Stimulated activated CD4-positive, alpha-beta T cell treated with anti-CD3 and anti-CD28 coated beads, Interleukin-15, amount 100 ng/mL, for 48 hours (primary cell): ENCODE results near the gene FAM217A.
"Not testable (repeated sequence)": the region's sequence is repeated elsewhere in the genome, so short reads cannot be mapped to it uniquely, and the experiment has no call there.

Experiments
- DNase-seq, 2 donors: peaks; one replicate each; pipeline ENCODE4 v3.0.0-alpha.2; 2020; ENCODE audit warnings: low read depth in 2 of 2

FAM217A gene, protein sequence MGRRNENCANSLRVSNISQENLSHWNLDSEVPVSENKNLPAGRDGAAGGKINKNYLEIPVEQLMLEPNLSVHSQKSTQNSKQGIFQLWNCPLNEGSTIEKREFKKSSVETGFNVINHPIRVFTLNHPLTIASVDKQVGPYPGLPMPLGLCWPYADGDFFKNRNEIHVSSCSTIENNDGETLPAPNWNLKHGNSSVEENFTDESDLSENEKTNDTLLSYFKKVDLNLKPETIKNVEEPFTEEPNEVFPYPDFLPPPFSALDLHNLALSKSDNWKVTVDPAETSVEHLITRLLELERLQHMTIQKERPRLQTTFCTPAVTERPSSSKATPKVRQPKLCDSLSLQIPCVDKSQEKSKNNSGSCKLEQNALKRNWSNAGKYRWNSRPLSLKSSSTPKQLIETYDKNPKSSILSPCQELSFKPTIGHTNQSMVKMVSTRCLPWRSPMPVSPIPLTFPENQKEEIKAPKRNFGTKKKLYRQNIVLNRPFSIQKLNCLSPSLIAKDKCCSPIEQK

DNA sequence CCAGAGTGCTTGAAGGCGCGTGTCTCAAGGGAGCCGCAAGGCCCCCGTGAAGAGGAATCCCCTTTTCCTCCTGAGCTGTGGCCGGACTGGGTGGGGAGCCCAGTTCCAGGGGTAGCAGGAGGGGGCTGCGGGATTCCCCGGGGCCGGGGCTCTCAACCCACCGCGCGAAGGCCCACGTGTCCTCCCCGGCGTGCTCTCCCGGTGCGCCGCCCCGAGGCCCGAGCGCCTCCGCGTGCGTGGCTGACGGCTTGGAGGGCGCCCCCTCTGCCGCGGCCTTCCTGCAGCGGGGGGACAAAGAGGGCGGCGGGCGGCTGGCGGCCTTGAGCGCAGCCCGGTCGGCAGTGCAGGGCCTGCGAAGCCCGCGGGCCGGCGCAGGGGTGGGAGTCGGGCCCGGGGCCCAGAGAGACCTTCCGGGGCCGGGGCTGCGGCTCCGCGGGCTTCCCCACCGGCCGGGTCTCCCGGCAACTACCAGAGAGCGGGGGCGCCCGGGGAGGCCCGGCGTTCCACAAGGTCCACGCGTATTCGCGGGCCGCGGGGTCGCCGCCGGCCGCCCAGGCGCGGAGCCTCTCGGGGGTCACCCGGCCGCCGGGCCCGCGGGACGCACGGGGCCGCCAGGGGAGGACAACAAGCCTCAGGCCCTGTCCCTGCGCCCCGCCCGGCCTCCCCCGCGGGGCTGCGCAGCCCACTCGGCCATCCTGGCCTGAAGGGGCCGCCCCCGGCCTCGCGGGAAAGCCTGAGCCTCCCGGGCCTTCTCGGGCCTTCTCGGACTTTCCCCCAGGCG, at the start of gene FAM217A:
Gene FAM217A (minus strand): TSS at position 447 of the 781 bp plus-strand sequence. CDS start 1,723 bp downstream, outside the sequence.
- no peak for DNase-seq

DNA sequence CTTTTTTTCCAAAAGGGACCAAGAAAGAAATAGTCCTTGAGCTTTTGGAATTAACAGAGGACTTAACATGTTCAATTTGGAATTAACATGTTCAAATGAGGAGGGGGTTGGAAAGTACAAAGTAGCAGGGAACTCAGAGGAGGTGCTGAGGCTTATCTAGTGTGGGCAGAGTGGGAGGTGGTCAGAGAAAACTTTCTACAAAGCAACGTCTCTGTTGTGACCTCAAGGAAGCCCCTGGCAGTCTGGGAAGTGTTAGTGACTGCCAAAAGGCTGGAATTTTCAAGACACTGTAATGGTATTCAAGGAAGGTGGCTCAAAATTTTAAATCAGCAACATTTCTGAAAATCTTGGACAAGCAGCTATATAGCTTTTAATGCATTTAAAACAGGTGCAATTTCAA, 49.1 kb upstream of the FAM217A start:
- no peak for DNase-seq

DNA sequence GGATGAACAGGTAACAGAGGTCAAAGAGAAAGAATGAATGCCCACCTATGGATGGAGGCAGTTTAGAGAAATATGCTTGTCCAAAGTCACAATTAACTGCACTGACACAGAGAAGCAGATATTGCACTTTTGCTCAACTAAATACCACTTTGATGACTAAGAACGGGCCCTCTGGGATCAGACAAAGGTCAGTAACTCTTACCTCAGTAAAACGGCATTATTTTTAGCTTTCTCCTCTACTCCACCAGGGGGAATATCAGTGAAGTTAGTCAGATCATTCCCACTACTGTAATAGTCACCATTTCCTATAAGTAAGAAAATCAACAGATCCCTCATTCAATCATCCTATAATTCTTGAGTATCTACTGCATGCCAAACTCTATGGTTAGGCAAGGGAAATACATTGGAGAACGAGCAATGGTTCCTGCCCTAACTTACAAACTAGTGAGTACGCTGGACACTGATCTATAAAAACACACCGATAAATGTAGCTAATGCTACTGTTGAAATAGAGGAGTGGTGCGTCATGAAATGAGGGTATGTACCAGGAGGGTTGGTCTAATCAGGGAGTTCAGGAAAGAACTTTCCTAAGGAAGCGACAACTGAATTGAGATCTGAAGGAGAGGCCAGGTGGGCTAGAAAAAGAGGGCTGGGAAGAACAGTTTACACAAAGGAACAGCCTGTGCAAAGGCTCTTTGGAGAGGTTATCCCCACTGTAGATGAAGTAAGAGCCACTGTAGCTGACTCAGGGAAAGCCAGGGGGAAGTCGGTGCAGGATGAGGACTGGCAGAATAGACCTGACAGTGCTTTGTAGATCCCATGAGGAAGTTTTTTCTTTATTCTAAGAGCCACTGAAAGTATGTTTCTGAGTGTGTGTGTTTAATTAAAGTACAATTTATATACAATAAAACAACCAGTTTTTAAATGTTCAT, 47.3 kb upstream of the FAM217A start:
- DNase-seq: no peak

DNA sequence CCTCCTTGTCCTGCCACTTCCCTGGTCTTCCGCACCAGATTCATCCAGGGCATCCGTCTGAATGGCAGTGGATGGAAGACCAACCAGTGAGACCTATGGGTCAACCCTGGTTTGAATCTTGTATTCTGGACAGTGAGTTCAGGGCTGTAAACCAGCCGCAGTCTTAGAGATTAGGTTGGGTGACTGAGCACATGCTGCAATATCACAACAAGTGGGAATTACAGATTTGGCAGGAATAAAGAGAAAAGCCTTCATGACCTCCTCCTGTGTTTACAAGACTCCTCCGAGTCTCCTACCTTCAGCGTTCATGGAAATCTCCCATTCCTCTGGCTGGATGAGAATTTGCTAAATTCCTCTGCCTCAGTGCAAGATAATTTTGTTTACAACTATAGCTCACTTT, 46.6 kb upstream of the FAM217A start:
- no peak for DNase-seq

DNA sequence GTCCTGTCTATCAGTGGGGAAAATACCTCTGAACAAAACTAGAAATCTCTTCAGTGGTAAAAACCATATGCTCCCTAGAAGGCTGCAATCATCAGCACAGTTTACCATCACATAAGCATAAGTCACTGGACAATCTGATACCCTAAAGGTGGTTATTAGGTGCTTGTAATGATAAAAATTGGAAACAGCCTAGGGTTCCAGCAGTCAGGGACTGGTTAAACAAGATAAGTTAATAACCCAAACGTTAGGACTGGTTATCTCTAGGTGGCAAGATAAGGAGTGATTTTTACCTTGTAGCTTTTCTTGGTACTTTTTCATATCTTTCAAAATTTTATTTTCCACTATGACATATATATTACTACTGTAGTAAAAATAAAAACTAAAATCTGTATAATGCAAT, 45.4 kb upstream of the FAM217A start:
- no peak for DNase-seq

DNA sequence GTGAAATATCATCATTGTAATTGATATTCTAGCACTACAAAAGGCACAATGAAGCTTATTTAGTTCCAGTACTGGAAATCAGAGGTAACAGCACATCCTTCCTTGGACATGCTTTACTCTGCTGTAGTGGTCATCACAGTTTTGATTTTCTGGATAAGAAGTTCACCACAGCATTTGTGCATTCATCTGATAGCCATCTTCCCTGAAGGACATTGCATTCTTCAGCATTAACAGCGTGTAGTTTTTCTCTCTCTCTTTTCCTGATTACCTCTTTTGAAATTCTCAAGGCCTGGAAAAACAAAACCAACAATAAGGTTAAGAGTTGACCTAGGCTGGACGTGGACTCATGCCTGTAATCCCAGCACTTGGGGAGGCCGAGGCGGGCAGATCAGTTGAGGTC, 36.8 kb upstream of the FAM217A start:
- DNase-seq: no peak

DNA sequence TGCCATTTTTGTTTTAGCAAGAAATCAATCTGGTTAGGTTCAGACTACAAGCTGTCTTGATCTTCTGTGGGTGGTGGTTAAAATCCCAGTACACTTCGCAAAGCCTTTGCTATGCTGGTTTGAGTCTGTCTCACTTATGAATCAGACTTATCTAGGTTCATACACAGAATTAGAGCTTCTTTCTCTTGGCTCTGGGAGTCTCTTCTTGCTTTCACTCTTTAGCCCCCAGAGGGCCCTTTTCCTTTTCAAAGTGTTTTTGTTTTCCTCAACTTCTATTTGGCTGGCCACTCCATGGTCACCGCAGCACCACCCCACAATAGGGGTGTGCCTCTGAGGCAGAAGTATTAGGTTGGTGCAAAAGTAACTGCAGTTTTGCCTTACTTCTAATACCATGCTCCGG, 35.2 kb upstream of the FAM217A start:
- DNase-seq: no peak

DNA sequence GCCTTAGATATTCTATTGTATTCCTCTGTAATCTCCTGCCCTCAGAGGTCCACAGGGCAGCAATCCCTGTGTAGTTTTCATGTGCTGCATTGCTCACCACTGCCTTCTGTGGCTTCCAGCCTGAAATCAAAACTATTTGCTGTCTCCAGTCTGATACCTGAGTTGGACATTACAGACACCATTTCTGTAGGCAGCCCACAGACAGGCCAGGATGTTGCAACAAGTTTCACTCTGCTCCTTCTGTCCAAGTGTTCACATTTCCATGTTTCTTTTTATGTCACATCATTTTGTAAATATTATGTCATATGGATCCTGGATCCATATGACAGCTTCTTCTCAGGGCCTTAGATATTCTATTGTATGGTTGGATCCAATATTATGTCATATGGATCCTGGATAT, 34.7 kb upstream of the FAM217A start:
- no peak for DNase-seq

DNA sequence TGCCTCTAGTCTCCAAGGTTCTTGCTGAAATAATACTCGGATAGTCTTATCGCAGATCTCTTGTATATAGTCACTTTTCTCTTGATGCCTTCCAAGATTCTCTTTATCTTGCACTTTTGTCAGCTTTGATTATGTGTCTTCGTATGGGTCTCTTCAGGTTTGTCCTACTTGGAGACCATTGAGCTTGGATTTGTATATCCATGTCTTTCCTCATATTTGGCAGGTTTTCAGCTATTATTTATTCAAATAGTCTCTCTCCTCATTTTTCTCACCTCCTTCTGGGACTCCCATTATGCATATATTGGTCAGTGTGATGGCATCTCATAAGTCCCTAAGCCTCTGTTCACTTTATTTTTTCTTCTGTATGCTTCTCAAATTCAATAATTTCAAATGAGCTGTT, 33.4 kb upstream of the FAM217A start:
- DNase-seq: no peak

DNA sequence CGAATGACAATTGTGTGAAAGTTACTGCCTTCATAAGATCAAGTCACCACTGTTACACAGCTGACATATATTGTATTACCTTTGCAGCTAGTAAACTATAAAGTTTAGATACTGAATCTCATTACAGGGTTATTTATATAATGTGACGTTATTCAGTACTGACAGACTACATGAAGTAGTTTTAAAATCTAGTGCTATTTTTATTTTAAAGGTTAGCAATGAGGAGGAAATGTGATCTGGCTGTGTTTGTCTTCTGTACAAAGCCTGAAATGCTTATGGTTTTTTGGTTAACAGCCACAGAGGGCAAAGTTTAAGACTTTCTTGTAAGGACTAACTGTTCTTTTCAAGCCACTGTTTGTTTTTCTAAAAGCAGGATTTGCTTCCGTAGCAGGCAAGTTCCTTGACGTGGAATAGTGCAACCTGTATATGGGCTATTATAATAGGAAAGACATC, 30.5 kb upstream of the FAM217A start:
- not testable (repeated sequence) for DNase-seq

DNA sequence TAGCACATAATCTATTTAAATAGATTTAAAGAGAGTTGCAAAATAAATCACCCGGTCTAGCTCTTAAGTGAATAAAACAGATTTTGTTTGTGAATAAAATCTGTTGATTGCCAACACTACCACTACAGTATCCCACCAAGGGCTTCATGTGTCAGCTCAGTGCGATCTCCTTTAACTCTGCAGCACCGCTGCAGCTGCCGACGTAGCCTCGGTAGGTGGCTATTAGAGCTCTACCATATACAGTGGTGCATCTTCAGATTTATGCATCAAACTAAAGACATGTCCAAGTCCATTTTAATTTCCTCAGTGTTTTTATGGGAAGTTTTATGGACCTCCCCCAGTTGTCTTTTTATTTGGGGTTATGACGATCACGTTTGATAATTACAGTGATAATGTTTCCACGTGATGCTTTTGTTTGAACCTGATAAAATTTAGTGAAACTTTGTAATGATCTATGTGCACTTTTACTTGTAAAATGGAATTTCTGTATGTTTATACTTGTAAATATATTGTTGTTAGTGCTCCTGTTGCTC, 29.7 kb upstream of the FAM217A start:
- DNase-seq: no peak

DNA sequence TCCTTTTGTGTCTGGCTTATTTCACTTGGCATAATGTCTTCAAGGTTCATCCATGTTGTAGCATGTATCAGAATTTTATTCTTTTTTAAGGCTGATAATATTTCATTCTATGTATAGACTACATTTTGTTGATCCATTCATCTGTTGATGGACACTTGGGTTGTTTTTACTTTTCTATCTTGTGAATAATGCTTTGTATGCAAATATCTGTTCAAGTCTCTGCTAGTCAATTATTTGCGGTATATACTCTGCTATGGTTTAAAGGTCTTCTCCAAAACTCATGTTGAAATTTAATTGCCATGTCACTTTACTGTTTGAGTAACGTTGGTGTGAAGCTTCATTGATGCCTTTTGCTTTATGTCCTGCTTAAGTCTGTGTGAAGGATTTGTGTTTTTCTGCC, 28.9 kb upstream of the FAM217A start:
- DNase-seq: no peak

DNA sequence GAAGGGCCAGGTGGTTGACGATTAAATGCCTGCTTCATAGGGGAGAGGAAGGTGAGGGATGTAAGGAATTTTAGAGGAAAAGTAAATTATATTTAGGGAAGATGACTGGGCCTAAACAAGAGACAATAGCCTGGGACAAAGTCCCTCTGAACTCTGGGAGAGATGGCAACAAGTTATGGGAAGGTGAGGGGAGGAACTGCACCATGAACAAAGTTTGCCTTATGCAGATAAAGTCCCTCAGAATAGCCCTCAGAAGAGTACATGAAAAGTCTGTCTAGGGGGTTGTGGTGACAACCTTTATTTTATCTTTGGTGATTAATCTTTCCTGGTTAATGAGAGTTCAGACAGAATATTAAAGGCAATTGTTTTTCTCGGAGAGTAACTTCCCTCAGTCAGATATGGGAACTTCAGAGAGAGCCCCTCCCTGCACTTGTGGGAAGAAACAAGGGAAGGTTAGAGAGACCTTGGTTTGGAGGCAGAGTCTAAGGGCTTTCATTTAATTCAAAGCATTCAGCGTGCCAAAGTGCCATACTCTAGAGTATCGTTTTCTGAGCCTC, 27.1 kb upstream of the FAM217A start:
- no peak for DNase-seq

DNA sequence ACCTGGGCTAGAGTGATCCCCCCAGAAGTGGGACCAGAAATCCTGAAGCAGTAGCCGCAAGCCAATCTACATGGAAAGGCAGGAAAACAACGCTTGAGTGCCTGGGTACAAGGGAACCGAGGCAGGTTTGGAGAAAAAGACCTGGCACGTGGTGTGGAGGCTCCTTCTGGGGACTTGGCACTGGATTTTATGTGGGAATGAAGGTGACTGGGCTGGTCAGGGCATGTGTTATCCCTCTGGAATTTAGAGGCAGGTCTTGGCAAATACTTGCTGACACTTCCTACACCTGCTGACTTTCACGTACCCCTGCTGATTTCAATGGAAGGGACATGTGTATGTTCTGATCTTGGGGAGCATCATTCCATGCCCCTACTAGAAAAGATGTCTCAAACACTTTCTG, 25.0 kb upstream of the FAM217A start:
- DNase-seq: no peak

DNA sequence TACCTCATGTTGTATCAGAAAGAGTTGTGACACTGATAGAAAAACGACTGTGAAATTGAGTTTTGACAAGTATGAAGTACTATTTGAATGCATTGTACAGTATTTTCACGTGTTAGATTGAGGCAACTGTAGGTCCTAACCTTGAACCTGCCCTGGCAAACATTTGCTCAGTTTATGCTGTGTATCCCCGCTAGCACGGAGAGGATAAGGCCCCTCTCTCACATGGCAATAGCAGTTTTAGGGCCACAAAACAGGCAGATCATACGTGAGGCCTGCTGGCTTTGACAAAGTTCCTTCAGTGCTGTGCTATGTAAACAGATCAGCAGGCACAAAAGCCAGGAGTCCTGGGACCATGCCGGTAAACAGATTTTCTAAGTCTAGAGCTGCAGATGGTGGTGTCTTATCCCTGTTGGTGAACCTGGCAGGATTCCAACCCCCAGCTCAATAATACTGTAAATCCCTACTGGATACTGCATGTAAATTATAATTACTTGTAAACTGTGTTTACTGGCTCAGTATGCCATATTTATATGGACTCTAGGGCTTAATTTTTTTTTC, 23.8 kb upstream of the FAM217A start:
- no peak for DNase-seq

DNA sequence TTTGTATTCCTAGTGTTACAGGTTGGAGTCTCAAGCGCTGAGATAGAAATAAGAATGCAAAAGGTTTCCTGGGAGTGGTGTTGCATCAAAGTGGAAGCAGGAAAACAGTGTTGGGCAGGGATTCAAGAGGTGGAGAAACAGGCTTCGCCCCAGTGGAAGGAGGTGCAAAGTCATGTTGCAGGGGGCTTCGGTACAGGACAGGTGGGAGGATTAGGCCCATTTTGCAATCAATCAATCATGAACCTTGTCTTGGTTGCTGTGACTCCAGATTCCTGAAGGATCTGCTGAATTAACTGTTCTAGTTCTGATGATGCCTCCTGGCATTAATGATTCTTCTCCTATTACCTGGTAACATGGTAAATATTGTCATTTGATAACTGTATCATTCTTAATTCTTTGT, 22.4 kb upstream of the FAM217A start:
- no peak for DNase-seq

DNA sequence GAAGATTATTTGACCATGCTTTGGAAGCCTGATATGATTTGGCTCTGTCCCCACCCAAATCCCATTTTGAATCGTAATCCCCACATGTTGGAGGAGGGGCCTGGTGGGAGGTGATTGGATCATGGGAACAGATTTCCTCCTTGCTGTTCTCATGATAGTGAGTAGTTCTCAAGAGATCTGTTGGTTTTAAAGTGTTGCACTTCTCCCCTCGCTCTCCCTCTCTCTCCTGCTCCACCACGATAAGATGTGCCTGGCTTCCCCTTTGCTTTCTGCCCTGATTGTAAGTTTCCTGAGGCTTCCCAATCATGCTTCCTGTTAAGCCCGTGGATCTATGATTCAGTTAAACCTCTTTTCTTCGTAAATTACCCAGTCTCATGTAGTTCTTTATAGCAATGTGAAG, 21.7 kb upstream of the FAM217A start:
- DNase-seq: no peak

DNA sequence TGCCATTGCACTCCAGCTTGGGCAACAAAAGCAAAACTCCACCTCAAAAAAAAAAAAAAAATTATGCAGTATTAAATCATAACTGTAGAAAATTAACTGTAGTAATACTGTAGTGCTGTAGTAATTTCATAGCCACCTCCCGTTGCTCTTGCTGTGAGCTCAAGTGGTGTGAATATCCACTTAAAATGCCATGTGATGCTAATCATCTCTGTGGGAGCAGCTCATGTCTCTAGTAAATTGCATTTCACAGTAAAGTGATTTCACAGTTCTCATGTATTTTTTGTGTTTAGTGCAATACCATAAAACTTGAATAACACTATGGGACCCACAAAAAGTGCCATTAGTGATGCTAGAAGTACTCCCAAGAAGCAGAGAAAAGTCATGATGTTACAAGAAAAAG, 14.4 kb upstream of the FAM217A start:
- no peak for DNase-seq

DNA sequence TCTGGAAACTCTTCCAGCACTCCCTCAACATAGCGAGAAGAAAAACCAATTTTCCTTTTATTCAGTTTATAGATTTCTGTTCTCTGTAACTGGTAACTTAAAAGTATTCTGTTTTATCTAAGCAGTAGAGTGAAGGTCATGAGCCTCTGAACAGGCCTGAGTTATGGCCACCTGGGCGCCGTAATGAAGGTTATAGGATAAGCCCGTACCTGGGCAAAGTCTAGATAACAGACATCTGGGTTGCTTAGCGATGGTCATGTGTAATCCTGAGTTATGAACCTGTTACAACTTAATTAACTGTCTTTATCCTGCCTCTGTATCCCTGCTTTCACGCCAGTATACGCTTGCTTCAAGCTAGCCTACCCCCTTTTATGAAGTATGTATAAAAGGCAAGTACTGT, 13.0 kb upstream of the FAM217A start:
- no peak for DNase-seq

DNA sequence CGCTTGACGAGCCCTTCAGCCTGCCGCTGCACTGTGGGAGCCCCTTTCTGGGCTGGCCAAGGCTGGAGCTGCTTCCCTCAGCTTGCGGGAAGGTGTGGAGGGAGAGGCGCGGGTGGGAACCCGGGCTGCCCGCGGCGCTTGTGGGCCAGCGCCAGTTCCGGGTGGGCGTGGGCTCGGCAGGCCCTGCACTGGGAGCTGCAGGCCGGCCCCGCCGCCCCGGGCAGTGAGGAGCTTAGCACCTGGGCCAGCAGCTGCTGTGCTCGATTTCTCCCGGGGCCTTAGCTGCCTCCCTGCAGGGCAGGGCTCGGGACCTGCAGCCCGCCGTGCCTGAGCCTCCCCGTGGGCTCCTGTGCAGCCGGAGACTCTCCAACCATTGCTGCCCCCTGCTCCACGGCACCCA, 11.1 kb upstream of the FAM217A start:
- not testable (repeated sequence) for DNase-seq

DNA sequence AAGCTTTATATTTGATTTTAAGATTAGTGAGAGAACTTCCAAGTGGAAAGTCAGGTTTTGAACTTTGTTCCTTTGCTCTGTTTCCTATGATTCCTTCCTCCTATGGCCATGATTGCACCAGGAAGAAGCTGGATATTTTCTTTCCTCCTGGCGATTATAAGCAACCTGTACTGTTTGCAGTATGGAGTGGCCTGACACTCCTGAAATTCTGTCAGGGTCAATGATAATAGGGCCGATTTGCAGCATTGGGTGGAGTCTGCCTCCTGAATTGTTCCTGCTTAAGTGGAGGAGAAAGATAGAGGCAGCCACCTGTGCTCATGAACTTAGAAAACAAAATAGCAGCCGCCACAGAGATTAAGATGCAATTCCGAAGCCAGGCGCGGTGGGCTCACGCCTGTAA, 9.8 kb upstream of the FAM217A start:
- no peak for DNase-seq
